Neural cell (in vitro differentiated cells): ENCODE measurements around the gene TBL1X. TPM values are rescaled to one million over a fixed set of nuclear protein-coding genes. Genes with fewer than 3 reads are reported as not detected.

Source experiments
- H2AFZ ChIP-seq: fragments of 200-600, 300-800 bp; sonication (generic), shearing (Covaris generic); 2 replicates; pipeline ENCODE4 v1.6.0; 2014; ENCODE audit warnings: low read depth, mild to moderate bottlenecking, antibody characterized with exemption, low read length, moderate library complexity
- H3F3A ChIP-seq: fragments of 200-600 bp; shearing (Covaris generic); 2 replicates; pipeline ENCODE4 v1.6.1; 2016; ENCODE audit warnings: mild to moderate bottlenecking, moderate library complexity, mixed read lengths, antibody characterized with exemption, low read length; ENCODE audit not compliant: insufficient read depth, poor library complexity, severe bottlenecking
- H3K27ac ChIP-seq: fragments of 200-600, 300-800 bp; sonication (generic), shearing (Covaris generic); 2 replicates; pipeline ENCODE4 v1.5.1; 2014; ENCODE audit warnings: mild to moderate bottlenecking, low read length, moderate library complexity
- H3K27me3 ChIP-seq: fragments of 300-800, 200-600 bp; sonication (generic), shearing (Covaris generic); 2 replicates; pipeline ENCODE4 v1.6.0; 2014; ENCODE audit warnings: mild to moderate bottlenecking, low read depth, low read length, moderate library complexity; ENCODE audit not compliant: insufficient read depth
- H3K36me3 ChIP-seq: fragments of 300-800, 200-600 bp; sonication (generic), shearing (Covaris generic); 2 replicates; pipeline ENCODE4 v1.5.1; 2014; ENCODE audit warnings: mild to moderate bottlenecking, antibody characterized with exemption, low read length, moderate library complexity; ENCODE audit not compliant: insufficient read depth
- H3K4me2 ChIP-seq: fragments of 300-800, 200-600 bp; sonication (generic), shearing (Covaris generic); 2 replicates; pipeline ENCODE4 v1.6.0; 2014; ENCODE audit warnings: mild to moderate bottlenecking, low read length
- H3K4me3 ChIP-seq: fragments of 300-800, 200-600 bp; sonication (generic), shearing (Covaris generic); 2 replicates; pipeline ENCODE4 v1.5.1; 2014; ENCODE audit warnings: mild to moderate bottlenecking, low read length, moderate library complexity
- H3K79me2 ChIP-seq: fragments of 200-600 bp; shearing (Covaris generic); replicated peaks from 2 replicates; pipeline ENCODE4 v1.6.0; 2014; ENCODE audit warnings: mild to moderate bottlenecking, low read length, moderate library complexity; ENCODE audit not compliant: insufficient read depth
- H3K9ac ChIP-seq: fragments of 300-800, 200-600 bp; sonication (generic), shearing (Covaris generic); 2 replicates; pipeline ENCODE4 v1.6.1; 2016; ENCODE audit warnings: mild to moderate bottlenecking, low read length, mixed read lengths
- H3K9me2 ChIP-seq: fragments of 200-600 bp; shearing (Covaris generic); 2 replicates; pipeline ENCODE4 v1.6.1; 2016; ENCODE audit warnings: mild to moderate bottlenecking, low read length, mixed read lengths; ENCODE audit not compliant: insufficient read depth
- H3K9me3 ChIP-seq: fragments of 200-600, 300-800 bp; sonication (generic), shearing (Covaris generic); 2 replicates; pipeline ENCODE4 v1.6.1; 2016; ENCODE audit warnings: mild to moderate bottlenecking, mixed run types, low read length, moderate library complexity, mixed read lengths
- H4K20me1 ChIP-seq: fragments of 200-600 bp; shearing (Covaris generic); 2 replicates; pipeline ENCODE4 v1.6.1; 2016; ENCODE audit warnings: mild to moderate bottlenecking, mixed run types; ENCODE audit not compliant: insufficient read depth
- EP300 ChIP-seq: fragments of 450-650 bp; conservative IDR thresholded peaks from 2 replicates; pipeline ENCODE4 v1.6.1; 2014; ENCODE audit warnings: antibody characterized with exemption, mild to moderate bottlenecking, moderate library complexity; ENCODE audit not compliant: poor library complexity, severe bottlenecking
- EZH2 ChIP-seq: fragments of 200-600, 300-800 bp; shearing (Covaris generic), sonication (generic); IDR thresholded peaks from 2 replicates; pipeline ENCODE4 v1.6.1; 2014; ENCODE audit warnings: antibody characterized with exemption, low read length, borderline replicate concordance, mild to moderate bottlenecking; ENCODE audit not compliant: insufficient read depth, poor library complexity, severe bottlenecking
- MXI1 ChIP-seq: fragments of 450-650 bp; conservative IDR thresholded peaks from 2 replicates; pipeline ENCODE4 v1.6.1; 2014; ENCODE audit warnings: antibody characterized with exemption, mild to moderate bottlenecking; ENCODE audit not compliant: poor library complexity, severe bottlenecking
- POLR2AphosphoS5 ChIP-seq: IDR thresholded peaks from 2 replicates; pipeline ENCODE4 v1.6.1; 2012
- RAD21 ChIP-seq: fragments of 450-650 bp; conservative IDR thresholded peaks from 2 replicates; pipeline ENCODE4 v1.6.1; 2014; ENCODE audit warnings: antibody characterized with exemption, mild to moderate bottlenecking, moderate library complexity
- SMC3 ChIP-seq: fragments of 450-650 bp; conservative IDR thresholded peaks from 2 replicates; pipeline ENCODE4 v1.6.1; 2014; ENCODE audit warnings: antibody characterized with exemption, mild to moderate bottlenecking, moderate library complexity; ENCODE audit not compliant: poor library complexity
- TAF1 ChIP-seq: IDR thresholded peaks from 2 replicates; pipeline ENCODE4 v1.6.1; 2012; ENCODE audit warnings: low read depth
- polyA plus RNA-seq: library from polyadenylated mRNA; depleted of rRNA; stranded (reverse); fragments of >200 nt; gene quantifications from 2 replicates; pipeline ENCODE4 v1.2.3, GENCODE V29; 2014
- TF ChIP-seq, protein P1 (sequence below): IDR thresholded peaks from 2 replicates; pipeline ENCODE4 v1.6.1; 2012; ENCODE audit warnings: borderline replicate concordance
- TF ChIP-seq, protein P2 (sequence below): fragments of 450-650 bp; IDR thresholded peaks from 2 replicates; pipeline ENCODE4 v1.5.1; 2014; ENCODE audit warnings: antibody characterized with exemption, mild to moderate bottlenecking, moderate library complexity; ENCODE audit not compliant: poor library complexity, severe bottlenecking

Gene TBL1X
- polyA plus RNA-seq, 1 donor from 2014 or later, result 2.2 TPM

DNA sequence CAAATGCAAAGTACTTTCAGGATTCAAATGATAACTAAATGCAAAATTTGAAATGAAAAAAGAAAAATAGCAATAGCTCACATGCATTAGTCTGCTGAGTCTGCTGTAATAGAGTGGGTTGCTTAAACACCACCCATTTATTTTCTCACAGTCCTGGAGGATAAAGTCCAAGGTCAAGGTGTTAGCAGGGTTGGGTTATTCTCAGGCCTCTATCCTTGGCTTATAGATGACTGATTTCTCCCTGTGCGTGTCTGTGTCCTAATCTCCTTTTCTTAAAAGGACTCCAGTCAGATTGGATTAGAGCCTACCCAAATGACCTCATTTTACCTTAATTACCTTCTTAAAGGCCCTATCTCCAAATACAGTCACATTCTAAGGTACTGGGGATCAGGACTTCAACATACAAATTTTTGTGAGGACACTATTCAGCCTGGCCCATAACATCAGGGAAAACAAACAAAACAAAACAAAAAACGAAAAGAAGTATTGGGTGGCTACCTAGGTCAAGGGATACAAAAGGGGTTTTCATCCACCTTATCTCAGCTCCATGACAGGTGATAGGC is 6.3 kb upstream of the TBL1X start:
- Histone ChIP-seq H3K27me3 (no peaks in the 10 kb centered on the region), H3F3A (no peaks in the 10 kb centered on the region), H3K79me2 (no peaks in the 10 kb centered on the region), H3K9me2 (no peaks in the 10 kb centered on the region), H2AFZ (no peak overlapping the region), H3K36me3 (no peaks in the 10 kb centered on the region), H3K27ac (no peak overlapping the region), H3K9ac (no peak overlapping the region), H4K20me1 (no peaks in the 10 kb centered on the region), H3K4me3 (no peak overlapping the region), H3K9me3 (no peaks in the 10 kb centered on the region), H3K4me2 (no peak overlapping the region)
- TF ChIP-seq, protein P1, sequence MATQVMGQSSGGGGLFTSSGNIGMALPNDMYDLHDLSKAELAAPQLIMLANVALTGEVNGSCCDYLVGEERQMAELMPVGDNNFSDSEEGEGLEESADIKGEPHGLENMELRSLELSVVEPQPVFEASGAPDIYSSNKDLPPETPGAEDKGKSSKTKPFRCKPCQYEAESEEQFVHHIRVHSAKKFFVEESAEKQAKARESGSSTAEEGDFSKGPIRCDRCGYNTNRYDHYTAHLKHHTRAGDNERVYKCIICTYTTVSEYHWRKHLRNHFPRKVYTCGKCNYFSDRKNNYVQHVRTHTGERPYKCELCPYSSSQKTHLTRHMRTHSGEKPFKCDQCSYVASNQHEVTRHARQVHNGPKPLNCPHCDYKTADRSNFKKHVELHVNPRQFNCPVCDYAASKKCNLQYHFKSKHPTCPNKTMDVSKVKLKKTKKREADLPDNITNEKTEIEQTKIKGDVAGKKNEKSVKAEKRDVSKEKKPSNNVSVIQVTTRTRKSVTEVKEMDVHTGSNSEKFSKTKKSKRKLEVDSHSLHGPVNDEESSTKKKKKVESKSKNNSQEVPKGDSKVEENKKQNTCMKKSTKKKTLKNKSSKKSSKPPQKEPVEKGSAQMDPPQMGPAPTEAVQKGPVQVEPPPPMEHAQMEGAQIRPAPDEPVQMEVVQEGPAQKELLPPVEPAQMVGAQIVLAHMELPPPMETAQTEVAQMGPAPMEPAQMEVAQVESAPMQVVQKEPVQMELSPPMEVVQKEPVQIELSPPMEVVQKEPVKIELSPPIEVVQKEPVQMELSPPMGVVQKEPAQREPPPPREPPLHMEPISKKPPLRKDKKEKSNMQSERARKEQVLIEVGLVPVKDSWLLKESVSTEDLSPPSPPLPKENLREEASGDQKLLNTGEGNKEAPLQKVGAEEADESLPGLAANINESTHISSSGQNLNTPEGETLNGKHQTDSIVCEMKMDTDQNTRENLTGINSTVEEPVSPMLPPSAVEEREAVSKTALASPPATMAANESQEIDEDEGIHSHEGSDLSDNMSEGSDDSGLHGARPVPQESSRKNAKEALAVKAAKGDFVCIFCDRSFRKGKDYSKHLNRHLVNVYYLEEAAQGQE, result no peak
- TF ChIP-seq RAD21 (no peak), SMC3 (no peak), POLR2AphosphoS5 (no peak), EP300 (no peak), EZH2 (no peak), MXI1 (no peak), TAF1 (no peak)
- TF ChIP-seq, protein P2, sequence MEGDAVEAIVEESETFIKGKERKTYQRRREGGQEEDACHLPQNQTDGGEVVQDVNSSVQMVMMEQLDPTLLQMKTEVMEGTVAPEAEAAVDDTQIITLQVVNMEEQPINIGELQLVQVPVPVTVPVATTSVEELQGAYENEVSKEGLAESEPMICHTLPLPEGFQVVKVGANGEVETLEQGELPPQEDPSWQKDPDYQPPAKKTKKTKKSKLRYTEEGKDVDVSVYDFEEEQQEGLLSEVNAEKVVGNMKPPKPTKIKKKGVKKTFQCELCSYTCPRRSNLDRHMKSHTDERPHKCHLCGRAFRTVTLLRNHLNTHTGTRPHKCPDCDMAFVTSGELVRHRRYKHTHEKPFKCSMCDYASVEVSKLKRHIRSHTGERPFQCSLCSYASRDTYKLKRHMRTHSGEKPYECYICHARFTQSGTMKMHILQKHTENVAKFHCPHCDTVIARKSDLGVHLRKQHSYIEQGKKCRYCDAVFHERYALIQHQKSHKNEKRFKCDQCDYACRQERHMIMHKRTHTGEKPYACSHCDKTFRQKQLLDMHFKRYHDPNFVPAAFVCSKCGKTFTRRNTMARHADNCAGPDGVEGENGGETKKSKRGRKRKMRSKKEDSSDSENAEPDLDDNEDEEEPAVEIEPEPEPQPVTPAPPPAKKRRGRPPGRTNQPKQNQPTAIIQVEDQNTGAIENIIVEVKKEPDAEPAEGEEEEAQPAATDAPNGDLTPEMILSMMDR, result no peak

DNA sequence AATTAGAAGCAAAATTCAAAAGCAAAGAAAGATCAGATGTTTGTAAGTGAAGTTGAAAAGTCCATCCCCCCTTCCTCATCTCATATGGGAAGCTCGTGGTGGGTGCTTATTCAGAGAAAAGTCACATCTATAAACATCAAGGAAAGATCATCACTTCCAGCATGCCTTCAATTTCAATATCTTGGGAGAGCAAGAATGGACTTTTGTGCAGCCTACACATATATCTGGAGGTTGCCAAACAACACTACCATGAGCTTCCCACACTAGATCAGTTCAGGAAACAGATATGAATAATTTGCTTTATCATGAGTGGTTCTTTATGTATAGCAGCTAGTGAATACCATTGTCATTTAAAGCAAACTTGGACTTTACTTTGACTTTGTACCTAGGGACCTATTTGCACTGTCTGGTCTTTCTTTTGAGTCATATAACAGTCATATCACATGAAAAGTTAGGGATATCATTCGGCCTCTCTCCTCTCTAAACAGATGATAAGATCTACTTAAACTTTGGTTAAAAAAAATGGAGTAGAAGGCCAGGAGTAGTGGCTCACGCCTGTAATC is 5.6 kb upstream of the TBL1X start:
- Histone ChIP-seq H2AFZ (no peak overlapping the region), H3K9me3 (no peaks in the 10 kb centered on the region), H3K36me3 (no peaks in the 10 kb centered on the region), H3K9me2 (no peaks in the 10 kb centered on the region), H3K4me2 (no peak overlapping the region), H3K4me3 (no peak overlapping the region), H3K27me3 (no peaks in the 10 kb centered on the region), H3K27ac (no peak overlapping the region), H3F3A (no peaks in the 10 kb centered on the region), H4K20me1 (no peaks in the 10 kb centered on the region), H3K79me2 (no peaks in the 10 kb centered on the region), H3K9ac (no peak overlapping the region)
- TF ChIP-seq RAD21 (no peak), TAF1 (no peak), MXI1 (no peak), POLR2AphosphoS5 (no peak), SMC3 (no peak), EZH2 (no peak), EP300 (no peak)
- TF ChIP-seq, protein P1, result no peak
- TF ChIP-seq, protein P2, result no peak
